HG03378 (cell line): Measurements from ENCODE around the gene MARCO.
"Not testable (repeated sequence)": the region's sequence is repeated elsewhere in the genome, so short reads cannot be mapped to it uniquely, and the experiment has no call there.

Experiments
- ATAC-seq: cut with Tn5 transposase; IDR thresholded peaks from one replicate; pipeline ENCODE4 v1.9.1; 2021; ENCODE audit warnings: mild to moderate bottlenecking, moderate library complexity; ENCODE audit not compliant: unreplicated experiment

Gene MARCO

GRCh38 chr2:119003856-119004255 is 61.9 kb downstream of the MARCO start:
- not testable (repeated sequence) for ATAC-seq

- ATAC-seq: no peak
These were observed 62.6 kb downstream of the MARCO start for GRCh38 chr2:119004602-119005001.

DNA sequence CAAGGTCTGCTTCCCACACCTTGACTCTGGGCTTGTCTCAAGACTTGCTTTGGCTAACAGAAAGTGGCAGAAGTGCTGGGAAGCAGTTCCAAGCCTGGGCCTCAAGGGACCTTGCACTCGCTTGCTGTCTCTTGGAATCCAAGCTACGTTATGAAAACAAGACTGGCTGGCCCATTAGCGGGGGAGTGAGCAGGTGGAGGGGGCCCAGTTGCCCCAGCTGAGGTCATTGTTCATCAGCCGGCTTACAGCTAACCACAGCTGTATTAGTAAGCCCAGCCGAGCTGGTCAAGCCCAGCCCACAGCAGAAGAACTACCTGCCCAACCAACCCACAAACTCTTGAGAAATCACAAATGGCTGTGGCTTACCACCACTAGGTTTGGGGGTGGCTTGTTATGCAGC is 63.1 kb downstream of the MARCO start:
- ATAC-seq: no peak

- no peak for ATAC-seq
These were observed 63.6 kb downstream of the MARCO start for GRCh38 chr2:119005555-119005954.

GRCh38 chr2:119006441-119006840 is 64.4 kb downstream of the MARCO start:
- ATAC-seq: no peak

- no peak for ATAC-seq
These were observed 66.1 kb downstream of the MARCO start for GRCh38 chr2:119008108-119008507.

GRCh38 chr2:119009110-119009509 is 67.1 kb downstream of the MARCO start:
- no peak for ATAC-seq

- no peak for ATAC-seq
These were observed 68.3 kb downstream of the MARCO start for GRCh38 chr2:119010336-119010735.

DNA sequence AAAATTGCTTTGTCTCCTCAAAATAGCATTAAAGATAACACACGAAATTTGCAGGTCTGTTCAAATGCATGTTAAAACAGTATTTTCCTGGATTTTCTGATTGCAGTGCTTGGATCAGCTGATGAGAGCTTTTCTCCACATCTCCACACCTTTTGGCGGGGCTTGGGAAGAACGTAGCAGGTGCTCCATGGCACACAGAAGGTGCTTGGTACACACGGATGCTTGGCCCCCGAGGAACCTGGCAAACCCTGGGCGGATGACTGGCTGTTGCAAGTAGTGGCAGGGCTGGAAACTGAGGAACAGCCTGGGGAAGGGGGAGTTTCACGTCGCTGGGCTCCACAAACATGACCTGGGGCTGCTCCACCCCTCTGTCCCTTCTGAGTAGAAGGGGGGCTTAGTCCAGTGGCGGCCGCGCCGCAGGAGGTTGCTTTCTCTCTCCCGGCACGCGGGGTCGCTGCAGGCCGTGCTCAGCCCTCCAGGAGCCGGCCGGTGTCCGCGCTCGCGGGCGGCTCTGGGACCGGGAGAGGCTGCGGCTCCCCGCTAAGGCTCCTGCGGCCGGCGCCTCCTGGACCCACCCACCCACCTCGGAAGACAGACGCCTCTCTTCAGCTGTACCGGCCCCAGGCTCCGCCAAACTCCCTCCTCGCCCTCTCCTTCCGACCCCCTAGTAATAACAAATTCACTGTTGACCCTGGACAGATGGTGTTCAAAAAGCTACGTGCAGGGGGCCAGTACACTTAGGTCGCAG is 69.3 kb downstream of the MARCO start:
- no peak for ATAC-seq

DNA sequence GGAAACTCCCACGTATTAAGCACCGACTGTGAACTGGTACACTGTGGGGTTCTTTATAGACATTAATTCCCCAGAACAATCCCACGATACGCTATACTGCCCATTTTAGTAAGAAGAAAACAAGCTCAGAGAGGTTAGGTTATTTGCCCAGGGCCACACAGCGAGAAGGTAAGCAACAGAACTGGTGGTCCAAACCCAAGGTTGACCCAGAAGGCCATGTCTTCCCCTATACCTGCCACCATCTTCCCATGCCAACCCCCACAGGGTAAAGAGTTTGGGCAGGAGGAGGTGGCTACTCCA is 69.9 kb downstream of the MARCO start:
- no peak for ATAC-seq

- ATAC-seq: no peak
These were observed 70.6 kb downstream of the MARCO start for GRCh38 chr2:119012345-119013301.

DNA sequence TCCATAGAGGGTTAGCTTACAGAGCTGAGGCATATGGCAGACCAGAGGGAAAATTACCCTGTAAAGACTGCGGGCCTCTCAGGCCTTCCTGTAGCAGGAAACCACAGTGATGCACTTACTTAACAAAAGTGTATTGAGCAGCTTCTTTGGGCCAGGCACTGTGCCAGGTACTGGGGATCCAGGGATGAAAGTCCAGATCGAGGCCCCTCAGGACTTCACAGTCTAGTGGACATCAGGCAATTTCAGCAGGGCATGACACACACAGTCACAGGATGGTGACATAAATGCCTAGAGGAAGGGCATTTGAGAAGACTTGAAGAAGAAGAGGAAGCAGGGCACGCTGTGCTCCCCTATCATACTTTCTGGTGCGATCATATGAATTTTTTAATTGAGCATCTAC is 71.7 kb downstream of the MARCO start:
- ATAC-seq: no peak

DNA sequence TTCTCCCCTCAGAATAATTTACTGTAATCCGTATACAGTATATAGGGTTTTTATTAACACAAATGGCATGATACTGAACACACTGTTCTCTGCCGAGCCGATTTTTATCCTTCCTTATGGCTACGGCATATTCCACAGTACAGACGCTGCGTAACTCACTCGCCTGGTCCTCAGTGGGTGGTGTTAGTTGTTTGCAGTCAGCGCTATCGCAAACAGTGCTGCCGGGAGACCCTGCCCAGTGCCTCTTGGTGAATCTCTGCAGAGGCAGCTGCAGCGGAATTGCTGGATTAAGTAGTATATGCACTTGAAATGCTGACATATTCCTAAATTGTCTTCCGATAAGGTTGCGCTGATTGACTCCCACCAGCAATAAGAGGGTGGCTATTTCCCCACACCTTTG is 73.9 kb downstream of the MARCO start:
- no peak for ATAC-seq

- no peak for ATAC-seq
These were observed 77.5 kb downstream of the MARCO start for GRCh38 chr2:119019521-119019920.

DNA sequence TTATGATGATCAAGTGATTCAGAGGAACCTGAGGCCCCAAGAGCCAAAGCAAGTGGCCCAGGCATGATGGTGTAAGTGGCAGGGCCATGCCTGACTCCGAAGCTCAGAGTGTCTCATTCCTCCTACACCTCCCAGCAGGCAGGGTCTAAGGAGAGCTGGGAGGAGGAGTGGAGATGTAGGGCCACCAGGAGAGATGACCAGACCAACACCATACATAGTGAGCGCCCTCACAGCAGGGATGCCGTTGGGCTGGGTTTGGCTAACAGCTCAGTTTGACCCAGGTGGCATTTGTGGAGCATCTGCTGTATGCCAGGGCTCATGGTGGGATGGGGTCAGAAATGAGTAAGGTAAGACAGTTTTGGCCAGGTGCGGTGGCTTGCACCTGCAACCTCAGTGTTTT is 80.7 kb downstream of the MARCO start:
- no peak for ATAC-seq

- no peak for ATAC-seq
These were observed 81.5 kb downstream of the MARCO start for GRCh38 chr2:119023534-119023933.

GRCh38 chr2:119024152-119024551 is 82.2 kb downstream of the MARCO start:
- ATAC-seq: no peak

- ATAC-seq: no peak
These were observed 82.6 kb downstream of the MARCO start for GRCh38 chr2:119024568-119024967.

DNA sequence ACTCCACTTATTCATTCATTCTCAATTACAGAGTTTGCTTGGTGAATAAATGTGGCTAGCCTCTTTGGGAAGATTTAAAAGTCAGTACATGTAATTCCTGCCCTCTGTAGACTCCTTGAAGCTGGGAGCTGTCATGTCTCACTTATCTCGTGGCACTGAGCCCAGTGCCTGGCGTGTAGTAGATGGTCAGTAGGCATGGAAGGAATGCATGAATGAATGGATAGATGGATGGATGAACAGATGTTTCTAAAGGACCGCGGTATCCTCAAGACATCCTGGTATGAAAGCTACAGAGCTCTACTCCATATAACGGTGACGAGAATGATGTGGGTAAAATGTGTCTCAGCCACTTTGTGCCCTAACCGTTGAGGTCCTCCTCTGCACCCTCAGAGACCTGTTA is 83.0 kb downstream of the MARCO start:
- no peak for ATAC-seq

DNA sequence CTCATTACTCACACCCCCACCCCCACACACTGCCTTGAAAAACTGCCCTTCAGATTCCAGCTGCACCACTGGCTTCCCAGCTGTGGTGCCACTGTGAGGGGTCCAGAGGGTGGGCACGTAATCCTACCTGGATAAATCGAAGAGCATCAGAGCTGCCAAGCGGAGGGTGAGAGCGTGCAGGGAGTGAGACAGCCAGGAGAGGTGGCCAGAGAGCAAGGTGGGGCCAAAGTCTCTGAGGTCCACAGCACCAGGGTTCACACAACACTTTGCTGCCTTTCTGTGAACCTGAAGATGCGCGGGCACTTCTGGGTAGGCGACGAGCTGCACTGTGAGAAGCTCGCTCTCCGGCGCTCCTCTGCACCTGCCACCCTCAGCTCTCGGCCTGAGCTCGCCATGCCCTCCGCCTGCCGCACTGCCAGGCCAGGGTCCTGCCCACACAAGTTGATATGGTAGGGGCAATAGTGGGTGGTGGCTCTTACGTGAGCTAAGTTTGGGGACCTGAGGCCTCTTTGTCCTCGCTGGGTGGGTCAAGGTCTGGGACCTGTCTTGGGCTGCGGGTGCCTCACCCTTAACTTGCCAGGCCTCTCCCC is 83.9 kb downstream of the MARCO start:
- ATAC-seq: no peak

- no peak for ATAC-seq
These were observed 84.9 kb downstream of the MARCO start for GRCh38 chr2:119026890-119027289.
